WTC11 (cell line): ENCODE measurements around the gene OPRM1. TPM values are rescaled to one million over a fixed set of nuclear protein-coding genes. Genes with fewer than 3 reads are reported as not detected.

Source experiments
- ATAC-seq: fragments of 200-7000 bp; cut with Tn5 transposase; 2 replicates; pipeline ENCODE4 v1.10.0; 2021; ENCODE audit warnings: mild to moderate bottlenecking, moderate library complexity
- CTCF ChIA-PET: fragments of 300-600 bp; sonication (Branson Sonifier 250); formaldehyde crosslinking; loops from one replicate; lab custom pipeline; 2021; ENCODE audit warnings: antibody characterized with exemption; lab: Charles Lee
- POLR2A ChIA-PET: fragments of 350-600 bp; sonication (Branson Sonifier 250); formaldehyde crosslinking; loops from one replicate; lab custom pipeline; 2021; ENCODE audit warnings: antibody characterized with exemption; lab: Charles Lee
- DNase-seq: peaks from one replicate; pipeline ENCODE4 v3.0.0; 2021; ENCODE audit warnings: low spot score
- H3K27ac Mint-ChIP-seq: 2 replicates; pipeline ENCODE4 v1.8.0; 2021; ENCODE audit warnings: mixed read lengths
- H3K27me3 Mint-ChIP-seq: 2 replicates; pipeline ENCODE4 v1.8.0; 2021; ENCODE audit warnings: low read depth, mild to moderate bottlenecking, moderate library complexity, mixed read lengths
- H3K36me3 Mint-ChIP-seq: 2 replicates; pipeline ENCODE4 v1.8.0; 2021; ENCODE audit warnings: mixed read lengths
- H3K4me1 Mint-ChIP-seq: 2 replicates; pipeline ENCODE4 v1.8.0; 2022; ENCODE audit warnings: mixed read lengths
- H3K4me3 Mint-ChIP-seq: 2 replicates; pipeline ENCODE4 v1.8.0; 2021; ENCODE audit warnings: mild to moderate bottlenecking, moderate library complexity, mixed read lengths
- H3K9me3 Mint-ChIP-seq: 2 replicates; pipeline ENCODE4 v1.8.0; 2021; ENCODE audit warnings: mixed read lengths
- AFF4 ChIP-seq: sonication (generic); formaldehyde crosslinking; IDR thresholded peaks from 2 replicates; pipeline ENCODE4 v1.8.1; 2023; ENCODE audit warnings: mild to moderate bottlenecking, missing genetic modification reagents, borderline replicate concordance
- ATF1 ChIP-seq: sonication (generic); formaldehyde crosslinking; IDR thresholded peaks from 2 replicates; pipeline ENCODE4 v1.8.1; 2023; ENCODE audit warnings: mild to moderate bottlenecking, moderate library complexity, missing genetic modification reagents
- ATF6 ChIP-seq: sonication (generic); formaldehyde crosslinking; IDR thresholded peaks from 2 replicates; pipeline ENCODE4 v1.8.1; 2023; ENCODE audit warnings: mild to moderate bottlenecking, missing genetic modification reagents
- CREB1 ChIP-seq: sonication (generic); formaldehyde crosslinking; IDR thresholded peaks from 2 replicates; pipeline ENCODE4 v1.8.0; 2023; ENCODE audit warnings: mild to moderate bottlenecking, missing genetic modification reagents
- CREM ChIP-seq: sonication (generic); formaldehyde crosslinking; IDR thresholded peaks from 2 replicates; pipeline ENCODE4 v1.8.1; 2022; ENCODE audit warnings: mild to moderate bottlenecking, missing genetic modification reagents, moderate library complexity
- E2F5 ChIP-seq: sonication (generic); formaldehyde crosslinking; IDR thresholded peaks from 2 replicates; pipeline ENCODE4 v1.8.1; 2022; ENCODE audit warnings: mild to moderate bottlenecking, moderate library complexity, missing genetic modification reagents
- GABPB1 ChIP-seq: sonication (generic); formaldehyde crosslinking; IDR thresholded peaks from 2 replicates; pipeline ENCODE4 v1.8.1; 2023; ENCODE audit warnings: mild to moderate bottlenecking, missing genetic modification reagents
- MYBL2 ChIP-seq: sonication (generic); formaldehyde crosslinking; IDR thresholded peaks from 2 replicates; pipeline ENCODE4 v1.8.1; 2023; ENCODE audit warnings: mild to moderate bottlenecking, moderate library complexity, missing genetic modification reagents
- NR3C1 ChIP-seq: sonication (generic); formaldehyde crosslinking; conservative IDR thresholded peaks from 2 replicates; pipeline ENCODE4 v1.8.1; 2023; ENCODE audit warnings: low read depth, mild to moderate bottlenecking, missing genetic modification reagents
- PRDM15 ChIP-seq: sonication (generic); formaldehyde crosslinking; IDR thresholded peaks from 2 replicates; pipeline ENCODE4 v1.8.0; 2022; ENCODE audit warnings: missing genetic modification reagents
- RORB ChIP-seq: fragments of 250-450 bp; sonication (Bioruptor Pico); IDR thresholded peaks from 2 replicates; pipeline ENCODE4 v1.9.0; 2021; ENCODE audit warnings: mild to moderate bottlenecking
- SMAD4 ChIP-seq: sonication (generic); formaldehyde crosslinking; IDR thresholded peaks from 2 replicates; pipeline ENCODE4 v1.8.0; 2022; ENCODE audit warnings: mild to moderate bottlenecking, missing genetic modification reagents
- STAT6 ChIP-seq: sonication (generic); formaldehyde crosslinking; conservative IDR thresholded peaks from 2 replicates; pipeline ENCODE4 v1.8.1; 2023; ENCODE audit warnings: mild to moderate bottlenecking, low read depth, missing genetic modification reagents, moderate library complexity
- TCF7 ChIP-seq: sonication (generic); formaldehyde crosslinking; IDR thresholded peaks from 2 replicates; pipeline ENCODE4 v1.8.0; 2022; ENCODE audit warnings: mild to moderate bottlenecking, low read depth, missing genetic modification reagents, moderate library complexity
- TP53 ChIP-seq: sonication (generic); formaldehyde crosslinking; IDR thresholded peaks from 2 replicates; pipeline ENCODE4 v1.8.1; 2023; ENCODE audit warnings: mild to moderate bottlenecking, missing genetic modification reagents
- ZNF232 ChIP-seq: sonication (generic); formaldehyde crosslinking; IDR thresholded peaks from 2 replicates; pipeline ENCODE4 v1.8.0; 2022; ENCODE audit warnings: mild to moderate bottlenecking, missing genetic modification reagents
- ZNF281 ChIP-seq: sonication (generic); formaldehyde crosslinking; IDR thresholded peaks from 2 replicates; pipeline ENCODE4 v1.8.0; 2023; ENCODE audit warnings: mild to moderate bottlenecking, missing genetic modification reagents
- ZNF425 ChIP-seq: fragments of 250-450 bp; sonication (Bioruptor Pico); conservative IDR thresholded peaks from 2 replicates; pipeline ENCODE4 v1.9.0; 2021; ENCODE audit warnings: mild to moderate bottlenecking
- total RNA-seq: library from RNA; stranded (reverse); gene quantifications from 3 replicates; pipeline ENCODE4 v1.2.3, GENCODE V29; 2021

Gene OPRM1
- total RNA-seq, 1 experiment from 2014 or later, result not detected

- Mint-ChIP-seq H3K36me3 (no peaks in the 10 kb centered on the region), H3K27ac (no peak overlapping the region), H3K9me3 (peaks cover 10% of the 10 kb centered on the region; the same call in 1 of the 2 replicates), H3K27me3 (no peaks in the 10 kb centered on the region; the same call in 1 of the 2 replicates), H3K4me1 (no peaks in the 10 kb centered on the region), H3K4me3 (no peak overlapping the region)
- ATAC-seq, result no peak
- ChIA-PET POLR2A (no interaction called here), CTCF (no interaction called here)
- no peak for DNase-seq
- TF ChIP-seq STAT6, result no peak
- TF ChIP-seq ZNF281 (CRISPR knock-in tag), result no peak
- TF ChIP-seq ATF6 (CRISPR knock-in tag), result no peak
- TF ChIP-seq PRDM15, result no peak
- TF ChIP-seq ZNF232 (CRISPR knock-in tag), result no peak
- TF ChIP-seq RORB (CRISPR knock-in tag), result no peak
- no peak for TF ChIP-seq E2F5 (CRISPR knock-in tag)
- no peak for TF ChIP-seq MYBL2 (CRISPR knock-in tag)
- no peak for TF ChIP-seq SMAD4
- TF ChIP-seq ATF1 (CRISPR knock-in tag), result no peak
- no peak for TF ChIP-seq TP53
- no peak for TF ChIP-seq CREB1 (CRISPR knock-in tag)
- no peak for TF ChIP-seq AFF4 (CRISPR knock-in tag)
- no peak for TF ChIP-seq CREM (CRISPR knock-in tag)
- no peak for TF ChIP-seq TCF7 (CRISPR knock-in tag)
- no peak for TF ChIP-seq ZNF425 (CRISPR knock-in tag)
- no peak for TF ChIP-seq NR3C1
- TF ChIP-seq GABPB1, result no peak
These were observed 73.3 kb downstream of the OPRM1 start for GRCh38 chr6:154112181-154112809.
